OCI-LY3 (cell line): ENCODE data around the gene SCUBE1.

Source experiments
- CTCF ChIP-seq: fragments of 200-600, 300-600 bp; sonication (generic); IDR thresholded peaks from 2 replicates; pipeline ENCODE4 v1.5.1; 2014; ENCODE audit warnings: antibody characterized with exemption, low read length, low read depth
- EZH2phosphoT487 ChIP-seq: fragments of 200-600 bp; shearing (Covaris generic); IDR thresholded peaks from 2 replicates; pipeline ENCODE4 v1.6.1; 2018; ENCODE audit warnings: antibody characterized with exemption, mixed run types, low read depth

- TF ChIP-seq CTCF (no peak), EZH2phosphoT487 (no peak)
Observed at GRCh38 chr22:43267981-43268660, 75.1 kb downstream of the SCUBE1 start.
